GM19395 (cell line): ENCODE results near the gene ACTR1A.
"Not testable (repeated sequence)": the region's sequence is repeated elsewhere in the genome, so short reads cannot be mapped to it uniquely, and the experiment has no call there.

Experiments used
- ATAC-seq: cut with Tn5 transposase; IDR thresholded peaks from one replicate; pipeline ENCODE4 v1.9.1; 2021; ENCODE audit warnings: mild to moderate bottlenecking, moderate library complexity; ENCODE audit not compliant: unreplicated experiment

Gene ACTR1A

GRCh38 chr10:102455893-102456471 is 46.5 kb downstream of the ACTR1A start:
- ATAC-seq, result no peak

- not testable (repeated sequence) for ATAC-seq
These were observed 47.6 kb downstream of the ACTR1A start for GRCh38 chr10:102454662-102455487.

GRCh38 chr10:102453502-102453901 is 49.0 kb downstream of the ACTR1A start:
- no peak for ATAC-seq

GRCh38 chr10:102452672-102453340 is 49.7 kb downstream of the ACTR1A start:
- no peak for ATAC-seq

- no peak for ATAC-seq
These were observed 51.2 kb downstream of the ACTR1A start, which contains the start of gene C10orf95 for GRCh38 chr10:102451105-102451969. C10orf95 (minus strand) TSS chr10:102451543; CDS start chr10:102451093, 450 bp downstream.

- ATAC-seq, result peak; percentile 68
These were observed 52.0 kb downstream of the ACTR1A start for GRCh38 chr10:102450374-102451104.

GRCh38 chr10:102450124-102450373 is 52.5 kb downstream of the ACTR1A start:
- ATAC-seq, result peak; percentile 13

- ATAC-seq, result peak; percentile 56
These were observed 53.0 kb downstream of the ACTR1A start for GRCh38 chr10:102449321-102450123.

GRCh38 chr10:102444851-102445250 is 57.7 kb downstream of the ACTR1A start:
- ATAC-seq, result no peak

- ATAC-seq, result no peak
These were observed 64.1 kb downstream of the ACTR1A start for GRCh38 chr10:102438374-102438773.

- ATAC-seq, result no peak
These were observed 65.0 kb downstream of the ACTR1A start for GRCh38 chr10:102437515-102437914.

- ATAC-seq, result no peak
These were observed 66.2 kb downstream of the ACTR1A start for GRCh38 chr10:102436312-102436711.

GRCh38 chr10:102435529-102436233 is 66.8 kb downstream of the ACTR1A start:
- ATAC-seq, result no peak

GRCh38 chr10:102435133-102435497 is 67.4 kb downstream of the ACTR1A start:
- ATAC-seq, result no peak

GRCh38 chr10:102434394-102435132 is 67.9 kb downstream of the ACTR1A start:
- no peak for ATAC-seq

- no peak for ATAC-seq
These were observed 68.9 kb downstream of the ACTR1A start for GRCh38 chr10:102433619-102434046.

- peak; percentile 94 for ATAC-seq
These were observed 70.2 kb downstream of the ACTR1A start, which contains the start of gene CUEDC2 for GRCh38 chr10:102432162-102432950. CUEDC2 (minus strand) TSS chr10:102432574; CDS start chr10:102425188, 7,386 bp downstream.
